GM12873 (cell line): ENCODE measurements around the gene SF3B4.

Source experiments
- CTCF ChIP-seq: IDR thresholded peaks from 2 replicates; pipeline ENCODE4 v1.5.1; 2012; ENCODE audit warnings: low read depth, mild to moderate bottlenecking, moderate library complexity, low read length, control low read depth; ENCODE audit not compliant: insufficient read depth; ENCODE audit errors: missing control alignments

Gene SF3B4

GRCh38 chr1:149923626-149924025 is 4.0 kb downstream of the SF3B4 start:
- TF ChIP-seq CTCF = no peak

GRCh38 chr1:149917571-149918144 is 9.9 kb downstream of the SF3B4 start, which contains the start of gene SV2A:
Gene SV2A (minus strand): TSS chr1:149917844. CDS start chr1:149913840, 4,004 bp downstream.
- no peak for TF ChIP-seq CTCF

GRCh38 chr1:149916898-149917252 is 10.7 kb downstream of the SF3B4 start:
- no peak for TF ChIP-seq CTCF

GRCh38 chr1:149916193-149916897 is 11.3 kb downstream of the SF3B4 start:
- TF ChIP-seq CTCF = no peak

GRCh38 chr1:149915429-149916192 is 12.0 kb downstream of the SF3B4 start:
- no peak for TF ChIP-seq CTCF

GRCh38 chr1:149914545-149914944 is 13.1 kb downstream of the SF3B4 start:
- no peak for TF ChIP-seq CTCF

- no peak for TF ChIP-seq CTCF
These were observed 21.0 kb downstream of the SF3B4 start for GRCh38 chr1:149906570-149907075.
